NCI-H2029 treated with DMSO at 0.1 percent for 48 hours (cell line): Measurements from ENCODE around the gene RNF168.
"Not testable (repeated sequence)": the region's sequence is repeated elsewhere in the genome, so short reads cannot be mapped to it uniquely, and the experiment has no call there.

Experiments
- DNase-seq: peaks from one replicate; lab custom pipeline; 2025; lab: John Stamatoyannopoulos, UW

The RNF168 gene

DNA sequence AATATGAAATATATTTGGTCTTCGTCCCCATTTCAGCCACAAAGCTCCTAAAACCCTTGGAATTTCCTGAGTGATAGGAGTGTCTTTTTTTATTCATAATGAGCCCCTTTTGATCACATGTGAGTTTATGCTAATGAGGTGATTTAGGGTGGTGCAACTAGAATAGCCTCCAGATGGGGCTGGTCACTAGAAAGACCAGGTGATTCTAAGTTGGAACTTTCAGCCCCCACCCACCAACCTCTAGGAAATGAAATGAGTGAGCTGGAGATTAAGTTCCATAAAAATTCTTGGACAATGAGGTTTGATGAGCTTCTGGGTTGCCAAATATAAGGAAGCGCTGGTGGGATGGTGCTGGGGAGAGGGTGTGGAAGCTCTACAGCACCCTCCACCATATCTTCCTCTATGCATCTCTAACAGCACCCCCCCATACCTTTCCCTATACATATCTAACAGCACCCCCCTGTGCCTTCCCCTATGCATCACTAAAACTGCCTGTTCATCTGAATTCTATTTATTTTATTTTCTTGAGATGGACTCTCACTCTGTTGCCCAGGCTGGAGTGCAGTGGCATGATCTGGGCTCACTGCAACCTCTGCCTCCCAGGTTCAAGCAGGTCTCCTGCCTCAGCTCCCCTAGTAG is 13.7 kb upstream of the RNF168 start:
- DNase-seq: no peak

DNA sequence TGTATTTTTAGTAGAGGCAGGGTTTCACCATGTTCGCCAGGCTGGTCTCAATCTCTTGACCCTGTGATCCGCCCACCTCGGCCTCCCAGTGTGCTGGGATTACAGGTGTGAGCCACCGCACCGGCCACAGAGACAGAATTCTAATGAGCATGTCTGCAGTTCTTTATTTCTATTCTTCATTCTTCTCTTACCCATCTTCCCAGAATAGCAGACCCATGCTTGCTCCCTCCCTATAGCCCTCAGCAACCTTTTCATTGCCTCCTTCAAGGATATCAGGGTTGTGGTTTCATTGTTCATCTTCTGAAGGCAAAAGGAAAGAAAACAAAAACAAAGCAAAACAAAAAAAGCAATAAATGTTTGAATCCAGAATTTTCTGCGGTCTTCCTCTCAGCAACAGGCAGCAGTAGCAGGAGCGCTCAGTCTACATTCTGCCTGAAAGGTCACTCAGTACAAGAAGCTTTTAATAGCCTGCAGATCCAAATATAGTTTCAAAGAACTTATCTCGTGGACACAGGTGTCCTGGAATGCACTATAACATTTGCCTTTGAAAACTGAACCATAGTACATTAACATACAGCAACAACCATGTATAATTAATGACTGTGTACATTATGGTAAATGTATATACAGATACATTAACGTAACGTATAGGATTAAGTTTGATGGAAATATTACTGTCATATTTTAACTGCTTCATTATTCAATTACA is 11.5 kb upstream of the RNF168 start, which contains the start of gene SMCO1:
SMCO1 (minus strand) TSS at position 434 of the 709 bp plus-strand sequence; CDS start at position 297, 137 bp downstream.
- DNase-seq: no peak

DNA sequence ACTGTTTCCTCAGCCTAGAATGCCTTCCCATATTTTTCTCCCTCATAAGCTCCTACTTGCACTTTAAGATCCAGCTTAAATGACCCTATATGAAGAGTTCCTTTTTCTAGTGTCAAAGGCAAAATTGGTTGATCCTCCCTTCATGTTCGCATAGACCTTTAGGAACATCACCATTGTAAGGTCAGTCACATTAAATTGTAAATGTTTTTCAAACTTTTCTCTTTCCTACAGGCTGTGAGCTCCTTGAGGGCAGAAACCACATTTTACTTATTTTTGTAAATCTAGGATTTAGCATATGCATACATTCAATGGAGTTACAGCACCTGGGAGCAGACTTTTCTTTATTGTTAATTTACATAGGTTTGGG is 10.8 kb upstream of the RNF168 start:
- DNase-seq: no peak

DNA sequence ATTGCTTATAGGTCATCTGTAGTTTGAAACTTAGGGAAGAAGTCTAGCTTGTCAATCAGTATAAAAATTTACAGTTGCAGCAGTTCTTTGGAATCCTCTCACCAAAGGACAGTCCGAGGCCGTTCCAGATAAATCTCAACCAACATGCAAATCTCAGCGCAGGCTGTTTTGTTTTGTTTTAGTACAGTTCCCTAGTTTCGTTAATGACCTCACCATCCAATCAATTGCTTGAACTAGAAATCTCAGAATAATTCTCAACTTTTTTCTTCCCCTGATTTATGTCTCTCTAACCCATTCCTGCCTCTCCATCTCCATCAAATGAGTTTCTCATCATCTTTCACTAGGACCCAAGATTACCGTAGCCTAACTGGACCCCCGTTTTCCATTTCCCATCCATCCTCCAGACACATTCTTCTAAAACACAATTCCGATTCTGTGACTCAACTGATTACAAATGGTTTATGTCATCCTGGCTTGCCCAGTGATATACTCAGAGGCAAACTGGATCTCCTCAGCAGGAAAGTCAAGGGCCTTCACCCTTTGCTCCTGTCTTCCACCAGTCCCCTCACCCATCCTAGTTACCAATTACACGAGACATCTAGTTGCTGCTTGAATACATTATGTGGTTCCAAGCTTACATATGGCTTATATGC is 10.3 kb upstream of the RNF168 start:
- no peak for DNase-seq

- not testable (repeated sequence) for DNase-seq
These were observed 8.3 kb upstream of the RNF168 start for GRCh38 chr3:196511646-196512425.

DNA sequence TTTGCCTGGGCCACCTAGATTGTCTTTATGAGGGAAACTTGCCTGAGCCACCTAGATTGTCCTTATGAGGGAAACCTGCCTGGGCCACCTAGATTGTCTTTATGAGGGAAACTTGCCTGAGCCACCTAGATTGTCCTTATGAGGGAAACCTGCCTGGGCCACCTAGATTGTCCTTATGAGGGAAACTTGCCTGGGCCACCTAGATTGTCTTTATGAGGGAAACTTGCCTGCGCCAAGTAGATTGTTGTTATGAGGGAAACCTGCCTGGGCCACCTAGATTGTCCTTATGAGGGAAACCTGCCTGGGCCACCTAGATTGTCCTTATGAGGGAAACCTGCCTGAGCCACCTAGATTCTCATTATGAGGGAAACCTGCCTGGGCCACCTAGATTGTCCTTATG is 7.5 kb upstream of the RNF168 start:
- not testable (repeated sequence) for DNase-seq

GRCh38 chr3:196506687-196507086 is 3.1 kb upstream of the RNF168 start:
- no peak for DNase-seq

DNA sequence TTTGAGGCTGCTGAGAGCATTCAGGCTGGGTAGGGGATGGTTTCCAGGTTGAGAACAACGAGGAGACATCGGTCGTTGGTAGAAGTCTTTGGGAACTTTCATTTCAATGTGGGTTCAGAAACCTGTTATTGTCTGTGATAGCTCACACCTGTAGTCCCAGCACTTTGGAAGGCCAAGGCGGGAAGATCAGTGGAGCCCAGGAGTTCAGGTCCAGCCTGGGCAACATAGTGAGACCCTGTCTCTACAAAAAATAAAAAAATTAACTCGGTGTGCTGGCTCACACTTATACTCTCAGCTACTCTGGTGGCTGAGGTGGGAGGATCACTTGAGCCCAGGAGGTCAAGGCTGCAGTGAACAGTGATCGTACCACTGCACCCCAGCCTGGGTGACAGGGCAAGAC is 988 bp upstream of the RNF168 start:
- no peak for DNase-seq

DNA sequence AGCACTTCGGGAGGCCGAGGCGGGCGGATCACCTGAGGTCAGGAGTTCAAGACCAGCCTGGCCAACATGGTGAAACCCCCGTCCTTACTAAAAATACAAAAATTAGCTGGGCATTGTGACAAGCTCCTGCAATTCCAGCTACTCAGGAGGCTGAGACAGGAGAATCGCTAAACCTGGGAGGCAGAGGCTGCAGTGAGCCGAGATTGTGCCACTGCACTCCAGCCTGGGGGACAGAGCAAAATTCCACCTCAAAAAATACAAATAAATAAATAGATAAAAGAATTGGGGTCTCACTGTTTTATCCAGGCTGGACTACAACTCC is 470 bp upstream of the RNF168 start:
- not testable (repeated sequence) for DNase-seq

GRCh38 chr3:196502775-196503195 is 783 bp downstream of the RNF168 start:
- DNase-seq: peak; percentile 29

DNA sequence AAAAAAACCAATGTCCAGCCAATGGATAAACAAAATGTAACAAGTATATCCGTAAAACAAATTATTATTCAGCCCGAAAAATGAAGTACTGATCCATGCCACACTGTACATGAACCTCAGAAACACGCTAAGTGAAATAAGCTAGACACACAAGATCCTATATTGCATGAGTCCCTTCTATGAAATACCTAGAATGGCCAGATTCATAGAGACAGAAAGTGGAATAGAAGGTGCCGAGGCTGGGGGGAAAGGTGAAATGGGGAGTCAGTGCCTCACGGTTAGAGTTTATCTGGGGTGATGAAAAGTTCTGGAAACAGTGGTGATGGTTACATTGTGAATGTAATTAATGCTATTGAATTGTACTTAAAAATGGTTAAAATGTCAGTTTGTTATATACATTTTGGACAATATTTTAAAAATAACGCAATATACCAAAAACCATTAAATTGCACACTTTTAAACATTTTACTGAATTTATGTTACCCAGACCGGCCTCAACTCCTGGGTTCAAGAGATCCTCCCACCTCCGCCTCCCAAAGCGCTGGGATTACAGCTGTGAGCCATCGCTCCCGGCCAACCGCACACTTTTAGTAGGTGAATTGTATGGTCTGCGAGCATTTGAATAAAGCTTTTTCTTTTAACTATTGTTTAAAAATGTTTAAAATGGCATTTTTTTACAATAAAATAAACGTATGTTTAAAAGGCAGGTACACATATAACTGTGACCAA is 2.1 kb downstream of the RNF168 start:
- DNase-seq: no peak

DNA sequence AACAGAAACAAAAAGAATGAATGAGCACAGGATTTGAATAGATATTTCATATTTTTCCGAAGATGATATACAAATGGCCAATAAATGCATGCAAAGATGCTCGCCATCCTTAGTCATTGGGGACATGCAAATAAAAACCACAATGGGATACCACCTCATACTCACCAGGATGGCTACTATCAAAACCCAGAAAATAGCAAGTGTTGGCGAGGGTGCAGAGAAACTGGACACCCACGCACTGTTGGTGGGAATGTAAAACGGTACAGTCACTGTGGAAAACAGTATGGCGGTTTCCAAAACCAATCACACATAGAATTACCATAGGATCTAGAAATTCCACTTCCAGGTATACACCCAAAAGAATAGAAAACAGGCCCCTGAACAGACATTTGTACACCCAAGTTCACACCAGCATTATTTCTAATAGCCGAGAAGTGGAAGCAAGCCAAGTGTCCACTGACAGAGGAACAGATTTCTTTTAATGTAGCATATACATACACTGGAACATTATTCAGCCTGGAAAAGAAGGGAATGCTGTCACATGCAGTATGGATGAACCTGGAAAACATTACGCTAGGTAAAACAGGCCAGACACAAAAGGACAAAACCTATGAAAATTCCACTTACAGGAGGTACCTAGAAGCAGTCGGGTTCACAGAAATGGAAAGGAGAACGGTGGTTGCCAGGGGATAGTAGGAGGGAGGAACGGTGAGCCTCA is 3.6 kb downstream of the RNF168 start:
- no peak for DNase-seq

DNA sequence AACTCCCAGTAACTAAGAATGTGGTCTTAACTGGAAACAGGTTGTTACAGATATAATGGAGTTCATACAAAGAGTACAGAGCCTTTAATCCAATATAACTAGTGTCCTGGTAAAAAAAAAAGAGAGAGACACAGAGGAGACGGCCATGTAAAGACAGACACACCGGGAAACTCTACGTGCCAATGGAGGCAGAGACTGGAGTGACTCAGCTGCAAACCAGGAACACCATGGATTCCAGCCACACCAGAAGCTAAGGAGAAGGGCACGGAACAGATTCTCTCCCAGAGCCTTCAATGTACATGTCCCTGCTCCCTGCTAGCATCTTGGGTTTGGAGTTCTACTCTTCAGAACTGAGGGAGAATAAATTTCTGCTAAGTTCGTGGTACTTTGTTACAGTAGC is 4.5 kb downstream of the RNF168 start:
- no peak for DNase-seq

DNA sequence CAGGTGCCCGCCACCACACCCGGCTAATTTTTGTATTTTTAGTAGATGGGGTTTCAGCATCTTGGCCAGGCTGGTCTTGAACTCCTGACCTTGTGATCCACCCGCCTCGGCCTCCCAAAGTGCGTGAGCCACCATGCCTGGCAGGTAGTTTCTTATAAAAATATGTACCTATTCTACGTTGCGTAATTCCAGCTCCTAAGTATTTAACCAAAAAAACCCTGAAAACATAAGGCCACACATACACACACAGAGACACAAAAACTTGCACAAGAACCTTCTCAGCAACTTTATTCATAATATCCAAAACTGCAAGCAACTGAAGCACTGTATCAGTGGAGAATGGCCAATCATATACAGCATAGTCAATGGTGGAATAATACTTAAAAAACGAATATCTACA is 5.3 kb downstream of the RNF168 start:
- DNase-seq: no peak

DNA sequence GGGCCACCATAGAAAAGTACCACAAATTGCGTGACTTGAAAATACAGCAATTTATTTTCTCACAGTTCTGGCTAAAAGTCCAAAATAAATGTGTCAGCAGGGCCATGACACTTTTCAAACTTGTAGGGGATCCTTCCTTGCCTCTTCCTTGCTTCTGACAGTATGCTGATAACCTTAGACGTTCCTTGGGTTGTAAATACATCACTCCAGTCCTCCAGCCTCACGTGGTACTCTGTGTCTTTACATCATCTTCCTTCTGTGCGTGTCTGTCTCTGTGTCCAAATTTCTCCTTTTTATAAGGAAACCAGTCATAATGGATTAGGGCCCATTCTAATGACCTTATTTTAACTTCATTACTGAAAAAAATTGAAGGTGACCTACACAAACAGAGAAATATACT is 7.4 kb downstream of the RNF168 start:
- DNase-seq: no peak

DNA sequence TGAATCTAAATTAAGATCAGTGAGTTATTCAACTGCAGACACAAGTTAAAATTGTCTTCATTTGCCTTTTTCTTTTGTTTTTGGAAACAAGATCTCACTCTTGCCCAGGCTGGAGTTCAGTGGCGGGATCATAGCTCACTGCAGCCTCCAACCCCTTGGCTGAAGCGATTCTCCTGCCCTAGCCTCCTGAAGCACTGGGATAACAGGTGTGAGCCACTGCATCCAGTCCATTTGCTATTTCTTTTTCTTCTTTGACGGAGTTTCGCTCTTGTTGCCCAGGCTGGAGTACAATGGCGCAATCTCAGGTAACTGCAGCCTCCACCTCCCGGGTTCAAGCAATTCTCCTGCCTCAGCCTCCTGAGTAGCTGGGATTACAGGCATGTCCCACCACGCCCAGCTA is 10.3 kb downstream of the RNF168 start:
- no peak for DNase-seq

GRCh38 chr3:196492080-196492479 is 11.5 kb downstream of the RNF168 start:
- DNase-seq: no peak

DNA sequence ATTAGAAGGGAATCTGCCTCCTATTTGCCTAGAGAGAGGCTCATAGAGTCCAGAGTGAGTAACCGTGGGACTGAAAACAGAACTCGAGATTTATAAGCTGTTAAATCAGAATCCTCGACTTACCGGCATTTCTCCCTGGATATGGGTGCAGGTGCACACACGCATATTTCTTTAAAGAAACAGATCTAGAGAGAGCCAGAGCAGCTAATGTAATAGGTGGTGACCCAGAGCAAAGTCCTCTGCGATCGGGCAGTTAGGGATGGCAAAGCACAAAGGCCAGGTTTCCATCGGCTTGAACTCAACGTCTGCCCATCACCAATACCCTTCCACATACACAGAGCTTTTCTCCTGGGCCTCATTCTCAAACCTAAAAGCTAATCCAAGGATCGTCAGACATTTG is 13.8 kb downstream of the RNF168 start:
- DNase-seq: no peak

DNA sequence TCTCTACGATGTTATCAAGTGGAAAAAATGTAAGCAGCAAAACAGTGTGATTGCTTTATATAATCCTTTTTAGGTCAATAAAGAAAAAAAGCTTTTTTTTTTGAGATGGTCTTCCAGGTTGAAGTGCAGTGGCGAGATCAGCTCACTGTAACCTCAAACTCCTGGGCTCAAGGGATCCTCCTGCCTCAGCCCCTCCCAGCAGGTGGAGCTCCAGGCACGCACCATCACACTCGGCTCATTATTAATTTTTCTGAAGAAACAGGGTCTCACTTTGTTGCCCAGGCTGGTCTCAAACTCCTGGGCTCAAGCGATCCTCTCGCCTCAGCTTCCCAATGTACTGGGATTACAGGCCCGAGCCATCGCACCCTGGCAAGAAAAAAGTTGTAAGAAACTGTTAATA is 17.3 kb downstream of the RNF168 start:
- no peak for DNase-seq

- DNase-seq: no peak
These were observed 25.9 kb downstream of the RNF168 start for GRCh38 chr3:196477678-196478077.

DNA sequence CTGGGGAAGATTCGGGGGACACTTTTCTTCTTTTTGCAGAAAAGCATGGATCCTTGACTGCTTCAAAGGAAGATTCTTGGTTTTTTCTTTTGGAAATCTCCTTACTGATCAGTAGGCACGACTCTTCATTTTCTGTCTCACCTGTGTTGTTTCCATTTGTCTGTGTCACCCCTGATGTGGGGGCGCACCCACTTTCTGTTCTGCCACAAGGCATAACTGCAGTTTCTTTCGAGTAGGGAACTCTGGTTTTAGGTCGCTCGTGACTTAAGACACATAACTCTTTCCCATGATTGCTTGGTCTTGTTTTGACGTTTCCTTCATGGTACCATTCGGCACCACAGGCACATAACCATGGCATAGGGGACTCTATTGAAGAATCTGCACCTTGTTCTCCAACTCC is 31.3 kb downstream of the RNF168 start:
- DNase-seq: no peak
